ENCODE measurements around the gene MAP3K7. TPM values are rescaled to one million over a fixed set of nuclear protein-coding genes. Genes with fewer than 3 reads are reported as not detected.

The MAP3K7 gene
- total RNA-seq, 1 donor from 2014 or later: 22.6 TPM

DNA sequence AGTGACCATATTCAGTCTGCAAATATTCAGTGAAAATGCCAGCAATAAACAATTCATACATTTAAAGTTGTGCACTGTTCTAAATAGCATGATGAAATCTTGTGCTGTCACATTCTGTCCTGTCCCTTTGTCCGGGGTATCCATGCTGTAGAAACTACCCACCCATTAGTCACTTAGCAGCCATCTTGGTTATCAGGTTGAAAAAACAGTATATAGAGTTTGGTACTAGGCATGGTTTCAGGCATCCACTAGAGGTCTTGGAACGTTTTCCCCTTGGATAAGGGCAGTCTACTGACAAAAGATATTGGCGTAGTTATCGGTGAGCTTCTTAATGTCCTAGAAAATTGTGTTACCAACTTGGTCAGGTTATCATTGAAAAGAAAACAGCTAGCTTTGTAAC lies 12.3 kb upstream of the MAP3K7 start:
- Histone ChIP-seq H3K4me3 (ENCODE audit: low read depth, low read length) (no peak overlapping the region), H3K36me3 (ENCODE audit: control insufficient read depth, insufficient read depth, low read length) (no peaks in the 10 kb centered on the region), H3K27me3 (ENCODE audit: control insufficient read depth, insufficient read depth, low read length) (peaks cover 2% of the 10 kb centered on the region)
- DNase-seq (ENCODE audit: low read depth): no peak
- TF ChIP-seq, protein P1, sequence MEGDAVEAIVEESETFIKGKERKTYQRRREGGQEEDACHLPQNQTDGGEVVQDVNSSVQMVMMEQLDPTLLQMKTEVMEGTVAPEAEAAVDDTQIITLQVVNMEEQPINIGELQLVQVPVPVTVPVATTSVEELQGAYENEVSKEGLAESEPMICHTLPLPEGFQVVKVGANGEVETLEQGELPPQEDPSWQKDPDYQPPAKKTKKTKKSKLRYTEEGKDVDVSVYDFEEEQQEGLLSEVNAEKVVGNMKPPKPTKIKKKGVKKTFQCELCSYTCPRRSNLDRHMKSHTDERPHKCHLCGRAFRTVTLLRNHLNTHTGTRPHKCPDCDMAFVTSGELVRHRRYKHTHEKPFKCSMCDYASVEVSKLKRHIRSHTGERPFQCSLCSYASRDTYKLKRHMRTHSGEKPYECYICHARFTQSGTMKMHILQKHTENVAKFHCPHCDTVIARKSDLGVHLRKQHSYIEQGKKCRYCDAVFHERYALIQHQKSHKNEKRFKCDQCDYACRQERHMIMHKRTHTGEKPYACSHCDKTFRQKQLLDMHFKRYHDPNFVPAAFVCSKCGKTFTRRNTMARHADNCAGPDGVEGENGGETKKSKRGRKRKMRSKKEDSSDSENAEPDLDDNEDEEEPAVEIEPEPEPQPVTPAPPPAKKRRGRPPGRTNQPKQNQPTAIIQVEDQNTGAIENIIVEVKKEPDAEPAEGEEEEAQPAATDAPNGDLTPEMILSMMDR (IDR thresholded peaks at IDR 0.05; ENCODE audit: insufficient read depth, low read length, poor library complexity, severe bottlenecking): no peak

DNA sequence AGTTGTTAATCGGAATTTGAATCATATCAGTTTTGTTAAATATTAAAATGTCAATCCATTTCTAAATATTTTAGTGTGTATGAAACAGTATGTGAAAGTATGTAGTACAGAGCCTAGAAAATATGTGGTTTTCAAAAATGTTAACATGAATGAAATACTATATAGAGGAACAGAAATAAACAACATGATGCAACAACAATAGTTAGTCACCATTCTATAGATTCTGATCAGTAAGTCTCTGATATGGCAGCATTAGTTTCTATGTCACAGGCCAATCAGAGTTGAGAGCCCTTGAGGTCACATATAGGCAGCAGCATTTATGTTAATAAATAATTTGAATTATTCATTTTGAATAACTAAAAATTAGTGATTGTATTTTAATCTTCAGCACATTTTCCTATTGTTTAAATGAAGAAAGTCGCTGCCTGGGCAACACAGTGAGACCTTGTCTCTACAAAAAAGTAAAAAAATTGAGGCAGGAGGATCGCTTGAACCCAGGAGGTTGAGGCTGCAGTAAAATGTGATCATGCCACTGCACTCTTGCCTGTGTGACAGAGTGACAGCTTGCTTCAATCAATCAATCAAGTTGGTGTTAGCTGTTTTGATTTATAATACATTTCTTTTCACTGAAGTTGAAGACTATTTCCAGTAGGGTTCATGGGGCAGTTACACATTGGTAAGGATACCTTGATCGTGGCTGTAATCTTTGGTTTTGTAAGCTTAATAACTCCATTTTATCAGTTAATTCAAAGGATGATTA lies 11.5 kb upstream of the MAP3K7 start:
- no peak for DNase-seq (ENCODE audit: low read depth)
- H3K36me3 ChIP-seq (ENCODE audit: control insufficient read depth, insufficient read depth, low read length): no peaks in the 10 kb centered on the region
- no peak overlapping the region for H3K4me3 ChIP-seq (ENCODE audit: low read depth, low read length)
- TF ChIP-seq, protein P1 (IDR thresholded peaks at IDR 0.05; ENCODE audit: insufficient read depth, low read length, poor library complexity, severe bottlenecking): no peak
- peaks cover 2% of the 10 kb centered on the region for H3K27me3 ChIP-seq (ENCODE audit: control insufficient read depth, insufficient read depth, low read length)

- H3K4me3 ChIP-seq (ENCODE audit: low read depth, low read length): no peak overlapping the region
- TF ChIP-seq, protein P1 (IDR thresholded peaks at IDR 0.05; ENCODE audit: insufficient read depth, low read length, poor library complexity, severe bottlenecking): no peak
- no peaks in the 10 kb centered on the region for H3K36me3 ChIP-seq (ENCODE audit: control insufficient read depth, insufficient read depth, low read length)
- DNase-seq (ENCODE audit: low read depth): no peak
- H3K27me3 ChIP-seq (ENCODE audit: control insufficient read depth, insufficient read depth, low read length): peaks cover 2% of the 10 kb centered on the region
These were observed 10.2 kb upstream of the MAP3K7 start for GRCh38 chr6:90596967-90597539.

DNA sequence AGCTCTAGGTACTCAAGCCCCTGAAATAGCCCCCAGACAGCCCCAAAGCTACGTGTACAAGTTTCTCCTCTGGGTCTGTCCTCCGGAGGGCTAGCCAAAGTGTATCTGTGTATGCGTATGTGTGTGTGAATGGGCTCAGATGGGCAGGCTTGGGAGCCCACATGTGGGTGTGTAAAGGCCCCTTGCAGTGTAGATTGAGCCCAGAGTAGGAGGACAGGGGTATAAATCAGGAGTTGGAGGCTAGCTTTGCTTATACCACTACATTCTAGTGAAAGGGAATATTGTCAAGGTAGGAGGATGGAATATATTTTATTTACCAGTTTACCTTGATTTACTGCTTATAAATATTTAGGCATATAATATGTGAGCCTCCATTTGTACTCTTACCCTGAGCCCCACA lies 9.0 kb upstream of the MAP3K7 start:
- DNase-seq (ENCODE audit: low read depth): no peak
- Histone ChIP-seq H3K4me3 (ENCODE audit: low read depth, low read length) (no peak overlapping the region), H3K36me3 (ENCODE audit: control insufficient read depth, insufficient read depth, low read length) (no peaks in the 10 kb centered on the region), H3K27me3 (ENCODE audit: control insufficient read depth, insufficient read depth, low read length) (peaks cover 2% of the 10 kb centered on the region)
- TF ChIP-seq, protein P1 (IDR thresholded peaks at IDR 0.05; ENCODE audit: insufficient read depth, low read length, poor library complexity, severe bottlenecking): no peak

DNA sequence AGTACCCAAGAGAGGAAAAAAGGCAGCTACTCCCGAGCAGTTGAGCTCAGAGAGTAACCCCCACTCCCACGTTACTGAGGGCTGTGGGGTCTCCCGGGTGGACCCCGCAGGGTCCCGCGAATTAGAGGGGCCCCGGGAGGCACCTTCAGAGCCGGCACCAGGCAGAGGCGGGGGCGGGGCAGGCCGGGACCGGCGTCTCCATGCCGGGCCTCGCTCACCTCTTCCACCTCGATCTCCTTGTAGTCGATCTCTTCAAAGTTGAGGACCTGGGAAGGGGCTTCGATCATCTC lies 381 bp downstream of the MAP3K7 start:
- no peak for DNase-seq (ENCODE audit: low read depth)
- TF ChIP-seq, protein P1 (IDR thresholded peaks at IDR 0.05; ENCODE audit: insufficient read depth, low read length, poor library complexity, severe bottlenecking): no peak

More for the DNA sequence above, 381 bp downstream of the MAP3K7 start:
- Histone ChIP-seq H3K4me3 (ENCODE audit: low read depth, low read length) (peak overlapping the region; percentile 78), H3K36me3 (ENCODE audit: control insufficient read depth, insufficient read depth, low read length) (no peaks in the 10 kb centered on the region), H3K27me3 (ENCODE audit: control insufficient read depth, insufficient read depth, low read length) (no peaks in the 10 kb centered on the region)
